Smooth muscle cell (in vitro differentiated cells): ENCODE measurements around the gene TMEM141. TPM values are rescaled to one million over a fixed set of nuclear protein-coding genes. Genes with fewer than 3 reads are reported as not detected.

Experiments used
- DNase-seq: peaks from one replicate; lab custom pipeline; 2025; ENCODE audit not compliant: unreplicated experiment; lab: John Stamatoyannopoulos, UW
- H2AFZ ChIP-seq: fragments of 200-600 bp; sonication (generic); 2 replicates; pipeline ENCODE4 v1.6.0; 2016; ENCODE audit warnings: antibody characterized with exemption, low read depth, mild to moderate bottlenecking
- H3F3A ChIP-seq: fragments of 200-600 bp; sonication (generic); 2 replicates; pipeline ENCODE4 v1.6.0; 2017; ENCODE audit warnings: antibody characterized with exemption, low read depth
- H3K27ac ChIP-seq: fragments of 200-600 bp; sonication (generic); 2 replicates; pipeline ENCODE4 v1.5.1; 2016; ENCODE audit warnings: low read depth, mild to moderate bottlenecking
- H3K27me3 ChIP-seq: fragments of 200-600 bp; sonication (generic); 2 replicates; pipeline ENCODE4 v1.6.1; 2016; ENCODE audit warnings: low read depth, mild to moderate bottlenecking
- H3K36me3 ChIP-seq: fragments of 200-600 bp; sonication (generic); 2 replicates; pipeline ENCODE4 v1.5.1; 2016; ENCODE audit warnings: low read depth
- H3K4me1 ChIP-seq: fragments of 200-600 bp; sonication (generic); 2 replicates; pipeline ENCODE4 v1.5.1; 2016; ENCODE audit warnings: low read depth
- H3K4me2 ChIP-seq: fragments of 200-600 bp; sonication (generic); 2 replicates; pipeline ENCODE4 v1.6.0; 2016; ENCODE audit warnings: mild to moderate bottlenecking
- H3K4me3 ChIP-seq: fragments of 200-600 bp; sonication (generic); 2 replicates; pipeline ENCODE4 v1.5.1; 2016; ENCODE audit warnings: mild to moderate bottlenecking
- H3K79me2 ChIP-seq: fragments of 200-600 bp; sonication (generic); 2 replicates; pipeline ENCODE4 v1.6.0; 2016; ENCODE audit warnings: low read depth, mild to moderate bottlenecking
- H3K9ac ChIP-seq: fragments of 200-600 bp; sonication (generic); 2 replicates; pipeline ENCODE4 v1.6.0; 2016; ENCODE audit warnings: low read depth
- H3K9me3 ChIP-seq: fragments of 200-600 bp; sonication (generic); replicated peaks from 2 replicates; pipeline ENCODE4 v1.5.1; 2016; ENCODE audit warnings: low read depth
- H4K20me1 ChIP-seq: fragments of 200-600 bp; sonication (generic); 2 replicates; pipeline ENCODE4 v1.6.0; 2016; ENCODE audit warnings: low read depth
- CTCF ChIP-seq: fragments of 200-600 bp; sonication (generic); IDR thresholded peaks from 2 replicates; pipeline ENCODE4 v1.5.1; 2017; ENCODE audit warnings: borderline replicate concordance, mild to moderate bottlenecking, antibody characterized with exemption; ENCODE audit not compliant: insufficient read depth, poor library complexity, severe bottlenecking
- WGBS: methylation state at CpG from one replicate; pipeline ENCODE4 v1.1.7; 2016; ENCODE audit warnings: low lambda C conversion rate; 5-methylcytosine and 5-hydroxymethylcytosine counted together
- polyA plus RNA-seq: library from polyadenylated mRNA; unstranded; fragments of >200 nt; fragmentation: Nextera tagmentation; extraction: Ambion mirVana; gene quantifications from 2 replicates; pipeline ENCODE4 v1.2.1, GENCODE V29; 2016
- total RNA-seq: library from RNA; depleted of rRNA; stranded (reverse); fragments of >200 nt; gene quantifications from 2 replicates; pipeline ENCODE4 v1.2.3, GENCODE V29; 2014

TMEM141 gene
- total and polyA plus RNA-seq, 2 experiments from 2014 or later = 75.4 to 112 TPM

DNA sequence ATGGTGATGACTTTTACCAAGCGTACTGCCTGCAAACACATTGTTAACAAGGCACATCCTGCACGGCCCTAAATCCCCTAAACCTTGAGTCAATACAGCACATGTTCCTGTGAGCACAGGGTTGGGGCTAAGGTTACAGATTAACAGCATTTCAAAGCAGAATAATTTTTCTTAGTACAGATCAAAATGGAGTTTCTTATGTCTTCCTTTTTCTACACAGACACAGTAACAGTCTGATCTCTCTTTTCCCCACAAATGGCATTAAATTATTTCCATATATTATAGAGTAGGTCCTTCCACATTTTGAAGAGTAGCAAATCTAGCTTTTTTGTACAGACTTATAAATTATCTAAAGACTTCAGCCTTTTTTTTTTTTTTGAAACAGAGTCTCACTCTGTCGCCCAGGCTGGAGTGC is 1.6 kb upstream of the TMEM141 start:
- H3F3A ChIP-seq = peaks cover 13% of the 10 kb centered on the region
- no peak overlapping the region for H3K4me3 ChIP-seq
- no peaks in the 10 kb centered on the region for H3K27me3 ChIP-seq
- peaks cover 28% of the 10 kb centered on the region for H3K4me1 ChIP-seq
- H3K4me2 ChIP-seq = peak overlapping the region; percentile 72
- H2AFZ ChIP-seq = no peak overlapping the region
- no peaks in the 10 kb centered on the region for H3K9me3 ChIP-seq
- peaks cover 15% of the 10 kb centered on the region for H3K79me2 ChIP-seq
- H3K27ac ChIP-seq = peak overlapping the region; percentile 38
- no peaks in the 10 kb centered on the region for H3K36me3 ChIP-seq
- H4K20me1 ChIP-seq = peaks cover 12% of the 10 kb centered on the region
- no peak for DNase-seq
- H3K9ac ChIP-seq = no peak overlapping the region
- 23% methylated on average over 3 of the region's 3 CpGs for WGBS
- TF ChIP-seq CTCF = no peak

GRCh38 chr9:136791516-136792276 is 552 bp downstream of the TMEM141 start:
- TF ChIP-seq CTCF = peak; percentile 100
- Histone ChIP-seq H2AFZ (no peak overlapping the region), H3K4me1 (peaks cover 39% of the 10 kb centered on the region), H3K9me3 (no peaks in the 10 kb centered on the region), H3F3A (peaks cover 15% of the 10 kb centered on the region), H4K20me1 (peaks cover 12% of the 10 kb centered on the region), H3K27me3 (no peaks in the 10 kb centered on the region), H3K4me2 (peak overlapping the region; percentile 95), H3K9ac (peak overlapping the region; percentile 78), H3K4me3 (peak overlapping the region; percentile 76), H3K27ac (peak overlapping the region; percentile 87), H3K36me3 (no peaks in the 10 kb centered on the region), H3K79me2 (peaks cover 15% of the 10 kb centered on the region)
- 11% methylated on average over 28 of the region's 29 CpGs for WGBS
- DNase-seq = no peak

GRCh38 chr9:136792321-136793085 is 1.4 kb downstream of the TMEM141 start:
- Histone ChIP-seq H3K27ac (no peak overlapping the region), H3K36me3 (no peaks in the 10 kb centered on the region), H2AFZ (no peak overlapping the region), H3K4me3 (peak overlapping the region; percentile 76), H3K27me3 (no peaks in the 10 kb centered on the region), H3F3A (peaks cover 17% of the 10 kb centered on the region), H3K4me1 (peaks cover 43% of the 10 kb centered on the region), H4K20me1 (peaks cover 12% of the 10 kb centered on the region), H3K4me2 (peak overlapping the region; percentile 95), H3K79me2 (peaks cover 15% of the 10 kb centered on the region), H3K9ac (no peak overlapping the region), H3K9me3 (no peaks in the 10 kb centered on the region)
- 91% methylated on average over 15 of the region's 15 CpGs for WGBS
- TF ChIP-seq CTCF = no peak
- DNase-seq = no peak
